Epithelial cell of esophagus (primary cell): ENCODE results near the gene MYDGF.

Experiments
- DNase-seq: peaks from one replicate; pipeline ENCODE4 v3.0.0; 2010; ENCODE audit warnings: low read depth
- H3K4me3 ChIP-seq: 2 replicates; pipeline ENCODE4 v1.5.1; 2011; ENCODE audit warnings: mild to moderate bottlenecking, low read length, control low read depth
- TF ChIP-seq, protein P1 (sequence below): IDR thresholded peaks from 2 replicates; pipeline ENCODE4 v1.5.1; 2011; ENCODE audit warnings: low read depth, mild to moderate bottlenecking, low read length, control low read depth, inconsistent platforms; ENCODE audit not compliant: insufficient read depth; ENCODE audit errors: missing control alignments

The MYDGF gene

DNA sequence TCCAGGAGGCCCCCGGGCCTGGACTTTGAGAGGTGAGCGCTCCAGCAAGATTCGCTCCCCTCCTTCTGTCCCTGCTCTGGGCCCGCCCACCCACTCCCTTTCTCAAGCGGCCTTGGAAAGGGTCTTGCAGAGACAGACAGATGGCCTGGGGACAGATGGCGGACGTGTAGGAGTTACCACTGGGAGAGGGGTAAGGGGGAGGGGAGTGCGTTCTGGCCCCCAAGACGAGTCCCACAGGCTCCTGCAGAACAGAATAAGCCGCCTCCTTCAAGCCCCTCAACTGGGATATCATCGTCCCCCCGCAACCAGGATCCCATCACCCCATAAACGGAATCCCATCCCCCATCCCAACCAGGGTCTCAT lies 34.4 kb downstream of the MYDGF start:
- no peak for DNase-seq
- peak overlapping the region; percentile 52 for H3K4me3 ChIP-seq
- TF ChIP-seq, protein P1, sequence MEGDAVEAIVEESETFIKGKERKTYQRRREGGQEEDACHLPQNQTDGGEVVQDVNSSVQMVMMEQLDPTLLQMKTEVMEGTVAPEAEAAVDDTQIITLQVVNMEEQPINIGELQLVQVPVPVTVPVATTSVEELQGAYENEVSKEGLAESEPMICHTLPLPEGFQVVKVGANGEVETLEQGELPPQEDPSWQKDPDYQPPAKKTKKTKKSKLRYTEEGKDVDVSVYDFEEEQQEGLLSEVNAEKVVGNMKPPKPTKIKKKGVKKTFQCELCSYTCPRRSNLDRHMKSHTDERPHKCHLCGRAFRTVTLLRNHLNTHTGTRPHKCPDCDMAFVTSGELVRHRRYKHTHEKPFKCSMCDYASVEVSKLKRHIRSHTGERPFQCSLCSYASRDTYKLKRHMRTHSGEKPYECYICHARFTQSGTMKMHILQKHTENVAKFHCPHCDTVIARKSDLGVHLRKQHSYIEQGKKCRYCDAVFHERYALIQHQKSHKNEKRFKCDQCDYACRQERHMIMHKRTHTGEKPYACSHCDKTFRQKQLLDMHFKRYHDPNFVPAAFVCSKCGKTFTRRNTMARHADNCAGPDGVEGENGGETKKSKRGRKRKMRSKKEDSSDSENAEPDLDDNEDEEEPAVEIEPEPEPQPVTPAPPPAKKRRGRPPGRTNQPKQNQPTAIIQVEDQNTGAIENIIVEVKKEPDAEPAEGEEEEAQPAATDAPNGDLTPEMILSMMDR: no peak

DNA sequence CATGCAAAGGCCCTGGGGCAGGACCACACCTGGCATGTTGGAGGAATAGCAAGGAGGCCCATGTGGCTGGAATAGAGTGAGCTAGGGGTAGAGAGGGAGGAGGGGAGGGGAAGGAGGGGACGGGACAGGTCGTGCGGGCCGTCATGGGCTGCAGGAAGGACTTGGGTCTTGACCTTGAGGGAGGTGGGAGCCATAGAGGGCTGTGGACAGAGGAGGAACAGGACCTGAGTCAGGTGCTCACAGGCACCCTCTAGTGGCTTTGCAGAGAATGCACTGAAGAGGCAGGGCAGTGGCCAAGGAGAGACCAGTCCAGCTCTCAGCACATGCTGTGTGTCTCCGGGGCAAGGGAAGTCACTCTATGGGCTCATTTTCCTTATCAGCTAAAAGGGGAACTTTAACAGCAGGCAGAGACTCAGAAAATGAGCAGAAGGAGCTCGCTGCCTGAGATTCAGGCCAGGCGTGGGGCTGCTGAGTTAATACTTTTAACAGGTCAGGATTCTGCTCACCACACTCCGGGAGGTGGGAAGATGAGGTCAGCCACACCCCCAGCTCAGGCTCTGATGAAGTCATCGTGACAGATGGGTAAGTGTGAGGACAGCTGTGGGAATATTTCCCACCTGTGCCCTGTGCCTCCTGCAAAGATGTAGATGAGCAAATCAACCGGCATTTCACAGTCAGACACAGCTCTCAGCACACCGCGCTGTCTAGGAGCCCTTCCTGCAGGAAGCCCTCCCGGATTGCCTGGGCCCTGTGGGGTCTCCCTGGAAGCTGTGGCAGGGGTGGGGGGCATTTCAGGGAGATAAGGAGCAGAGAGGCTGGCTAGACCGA lies 36.8 kb downstream of the MYDGF start:
- no peak overlapping the region for H3K4me3 ChIP-seq
- TF ChIP-seq, protein P1: peak; percentile 88
- peak; percentile 87 for DNase-seq

DNA sequence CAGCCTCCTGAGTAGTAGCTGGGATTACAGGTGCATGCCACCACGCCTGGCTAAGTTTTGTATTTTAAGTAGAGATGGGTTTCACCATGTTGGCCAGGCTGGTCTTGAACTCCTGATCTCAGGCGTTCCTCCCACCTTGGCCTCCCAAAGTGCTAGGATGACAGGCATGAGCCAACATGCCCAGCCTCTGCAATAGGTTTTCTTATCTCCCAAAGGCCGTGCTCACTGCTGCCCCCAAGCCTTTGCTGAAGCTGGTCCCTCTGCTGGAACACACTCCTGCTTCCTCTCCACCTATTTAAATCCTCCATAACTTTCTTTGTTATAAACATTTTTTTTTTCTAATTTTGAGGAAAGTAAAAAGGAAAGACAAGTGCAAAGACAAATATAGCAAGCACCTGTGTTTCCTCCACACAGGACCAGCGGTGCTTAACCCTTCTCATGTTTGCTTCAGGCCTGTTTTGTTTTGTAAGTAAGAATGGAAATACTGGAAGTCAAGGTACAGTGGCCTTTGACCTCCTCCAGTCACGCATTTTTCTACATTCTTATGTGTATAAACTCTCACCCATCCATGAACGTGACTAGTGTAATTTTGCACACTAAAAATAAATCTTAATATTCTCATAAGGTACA lies 45.3 kb downstream of the MYDGF start:
- H3K4me3 ChIP-seq: no peak overlapping the region
- peak; percentile 47 for DNase-seq
- TF ChIP-seq, protein P1: peak; percentile 38

DNA sequence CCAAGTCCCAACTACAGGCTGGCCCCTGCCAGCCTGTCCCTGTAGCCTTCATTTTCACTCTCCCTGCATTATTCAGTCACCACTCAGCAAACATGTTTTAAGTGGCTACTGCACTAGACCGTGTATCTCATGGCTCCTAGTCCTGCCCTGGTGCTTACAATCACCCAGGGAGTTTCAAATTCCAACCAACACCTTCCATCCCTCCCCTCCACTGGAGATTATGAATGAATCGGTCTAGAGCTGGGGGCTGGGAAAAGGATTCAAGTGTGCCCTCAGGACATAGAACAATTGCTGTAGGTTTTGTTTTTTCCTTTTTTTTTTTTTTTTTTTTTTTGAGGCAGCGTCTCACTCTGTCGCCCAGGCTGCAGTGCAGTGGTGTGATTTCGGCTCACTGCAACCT lies 45.8 kb downstream of the MYDGF start:
- H3K4me3 ChIP-seq: no peak overlapping the region
- TF ChIP-seq, protein P1: no peak
- no peak for DNase-seq

DNA sequence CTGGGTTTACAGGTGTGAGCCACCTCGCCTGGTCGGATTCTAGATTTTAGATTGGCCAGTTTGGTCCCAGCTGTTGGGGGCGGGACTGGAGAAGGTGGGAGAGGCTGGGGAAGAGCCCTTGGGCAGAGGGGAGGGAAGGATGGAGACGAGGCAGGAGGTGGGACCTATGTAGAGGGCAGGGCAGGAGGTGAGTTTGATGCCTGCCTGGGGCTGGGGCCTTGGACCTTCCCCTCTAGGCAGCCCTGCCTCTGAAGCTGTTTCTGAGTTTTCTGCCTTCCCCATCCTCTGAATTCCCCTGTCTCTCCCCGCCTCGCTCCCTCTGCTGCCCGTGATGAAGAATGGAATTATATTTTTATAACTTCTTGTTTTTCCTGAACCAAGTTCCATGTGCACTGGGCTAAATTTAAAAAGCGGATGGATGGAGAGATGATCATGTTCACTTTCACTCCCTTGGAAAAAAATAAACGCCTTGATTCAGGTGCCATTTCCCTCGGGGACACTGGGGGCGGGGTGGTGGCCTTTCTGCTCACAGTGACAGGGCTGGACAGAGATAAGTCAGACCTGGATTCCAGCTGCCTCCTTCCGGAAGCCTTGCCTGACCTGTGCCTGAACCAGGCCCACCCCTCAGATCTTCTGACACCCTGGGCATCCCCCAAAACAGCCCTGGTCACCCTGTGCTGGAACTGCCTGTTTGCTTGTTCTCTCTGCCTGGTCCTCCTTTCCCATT lies 47.3 kb downstream of the MYDGF start:
- DNase-seq: no peak
- H3K4me3 ChIP-seq: no peak overlapping the region
- TF ChIP-seq, protein P1: no peak

DNA sequence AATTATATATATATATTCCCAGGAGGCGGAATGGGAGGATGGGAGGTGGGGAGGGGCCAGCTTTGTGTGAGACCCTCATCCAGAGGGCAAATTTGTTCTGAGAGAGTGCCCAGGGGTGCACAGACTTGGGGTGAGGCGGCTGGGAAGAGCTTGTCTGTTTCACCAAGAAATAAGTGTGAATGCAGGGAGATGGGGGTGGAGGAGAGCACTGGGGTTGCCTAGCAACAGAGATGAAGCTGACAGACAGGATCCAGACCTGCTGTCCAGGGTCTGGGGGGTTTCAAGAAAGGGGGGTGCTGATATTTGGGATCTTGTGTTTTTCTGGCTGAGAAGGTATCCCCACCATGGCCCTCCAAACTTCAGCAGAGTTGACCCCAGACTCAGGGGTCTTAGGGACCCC lies 49.5 kb downstream of the MYDGF start:
- DNase-seq: no peak
- H3K4me3 ChIP-seq: no peak overlapping the region

More for the DNA sequence above, 49.5 kb downstream of the MYDGF start:
- TF ChIP-seq, protein P1: no peak
